HG02973 (cell line): ENCODE measurements around the gene GRAP2.
"Not testable (repeated sequence)": the region's sequence is repeated elsewhere in the genome, so short reads cannot be mapped to it uniquely, and the experiment has no call there.

ENCODE experiments used
- ATAC-seq: cut with Tn5 transposase; IDR thresholded peaks from one replicate; pipeline ENCODE4 v1.9.1; 2021; ENCODE audit warnings: moderate library complexity; ENCODE audit not compliant: unreplicated experiment

The GRAP2 gene

DNA sequence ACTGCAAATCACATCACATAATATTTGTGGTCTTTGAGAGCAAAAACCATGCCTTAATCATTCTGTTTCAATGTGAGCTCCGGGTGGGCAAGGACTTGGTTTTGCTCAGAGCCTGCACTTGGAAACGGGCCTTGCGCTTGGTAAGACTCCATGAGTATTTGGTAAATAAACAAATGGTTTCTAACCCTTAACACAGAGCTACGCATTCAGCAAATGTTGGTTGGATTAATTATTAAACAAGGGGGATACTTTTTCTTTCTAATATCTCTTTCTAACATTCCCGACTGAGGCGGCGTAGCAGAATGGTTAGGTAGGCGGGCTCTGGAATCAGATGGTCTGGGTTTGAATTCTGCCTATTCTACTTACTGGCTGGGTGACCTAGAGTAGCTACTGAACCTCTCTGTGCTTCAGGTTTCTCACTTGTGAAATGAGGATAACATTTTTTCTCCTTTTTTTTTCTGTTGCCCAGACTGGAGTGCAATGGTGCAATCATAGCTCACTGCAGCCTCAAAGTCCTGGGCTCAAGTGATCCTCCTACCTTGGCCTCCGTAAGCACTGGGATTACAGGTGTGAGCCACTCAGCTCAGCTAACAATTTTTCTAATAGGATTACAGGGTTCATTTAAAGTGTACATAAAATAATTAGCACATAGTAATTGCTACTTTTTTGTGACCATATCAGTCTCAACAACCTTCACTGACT lies 90.4 kb downstream of the GRAP2 start:
- ATAC-seq = no peak

DNA sequence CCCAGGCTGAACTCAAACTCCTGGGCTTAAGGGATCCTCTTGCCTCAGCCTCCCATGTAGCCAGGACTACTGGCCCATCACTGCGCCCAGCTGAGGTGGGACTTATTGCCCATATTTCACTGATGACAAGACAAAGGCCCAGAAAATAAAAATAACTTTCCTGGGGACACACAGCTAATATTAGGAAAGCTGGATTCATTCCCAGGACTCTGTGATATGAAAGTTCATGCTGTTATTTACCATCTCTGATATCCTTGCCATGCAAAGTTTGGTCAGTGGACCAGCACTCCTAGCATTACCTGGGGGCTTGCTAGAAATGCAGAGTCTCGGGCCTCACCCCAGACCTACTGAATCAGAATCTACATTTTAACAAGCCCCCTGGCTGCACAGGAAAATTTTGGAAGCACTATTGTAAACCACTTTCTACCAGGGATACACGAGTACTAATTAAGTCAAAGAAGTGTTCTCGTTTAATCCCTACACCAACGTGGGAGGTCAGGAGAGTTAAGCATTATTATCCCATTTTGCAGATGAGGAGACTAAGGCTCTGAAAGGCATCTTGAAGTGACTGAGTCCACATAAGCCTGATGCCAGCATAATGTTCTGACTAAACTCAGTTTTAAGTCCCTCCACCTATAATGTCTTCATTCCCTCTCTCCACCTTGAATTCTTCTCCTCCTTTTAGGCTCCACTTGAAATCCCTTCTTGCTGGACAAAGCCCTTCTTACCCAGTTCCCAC lies 91.4 kb downstream of the GRAP2 start:
- no peak for ATAC-seq

DNA sequence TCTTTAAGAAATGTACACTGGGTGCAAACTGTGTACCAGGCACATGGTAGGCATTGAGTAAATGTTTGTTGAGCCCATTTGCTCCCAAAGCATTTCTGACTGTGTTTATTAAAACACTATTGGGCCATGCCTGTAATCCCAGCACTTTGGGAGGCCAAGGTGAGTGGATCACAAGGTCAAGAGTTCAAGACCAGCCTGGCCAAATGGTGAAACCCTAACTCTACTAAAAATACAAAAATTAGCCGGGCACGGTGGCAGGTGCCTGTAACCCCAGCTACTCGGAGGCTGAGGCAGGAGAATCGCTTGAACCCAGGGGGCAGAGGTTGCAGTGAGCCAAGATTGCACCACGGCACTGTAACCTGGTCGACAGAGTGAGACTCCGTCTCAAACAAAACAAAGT lies 92.0 kb downstream of the GRAP2 start:
- not testable (repeated sequence) for ATAC-seq

DNA sequence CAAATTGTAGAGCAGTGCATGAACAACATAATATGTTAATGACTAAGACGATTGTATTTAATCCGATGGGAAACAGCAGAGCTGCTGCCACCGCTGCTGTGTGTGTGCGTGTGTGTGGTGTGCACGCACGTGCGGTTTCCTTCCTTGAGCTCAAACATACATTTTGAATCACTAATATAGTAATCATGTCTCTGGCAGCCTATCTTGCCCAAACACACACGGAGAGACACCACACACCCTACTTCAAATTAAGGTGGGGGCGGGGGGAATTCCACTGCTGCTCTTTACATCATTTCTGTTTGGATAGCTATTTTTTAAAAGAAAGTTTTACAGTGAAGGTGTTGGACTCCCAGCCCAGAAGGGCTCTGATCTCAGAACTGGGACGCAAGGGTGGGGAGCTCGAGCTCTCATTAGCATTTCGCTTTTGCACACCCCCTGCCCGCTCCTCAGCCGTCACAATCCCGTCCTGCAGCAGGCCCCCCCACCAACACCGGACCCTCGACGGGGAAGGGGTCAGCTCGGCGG lies 93.2 kb downstream of the GRAP2 start:
- no peak for ATAC-seq

DNA sequence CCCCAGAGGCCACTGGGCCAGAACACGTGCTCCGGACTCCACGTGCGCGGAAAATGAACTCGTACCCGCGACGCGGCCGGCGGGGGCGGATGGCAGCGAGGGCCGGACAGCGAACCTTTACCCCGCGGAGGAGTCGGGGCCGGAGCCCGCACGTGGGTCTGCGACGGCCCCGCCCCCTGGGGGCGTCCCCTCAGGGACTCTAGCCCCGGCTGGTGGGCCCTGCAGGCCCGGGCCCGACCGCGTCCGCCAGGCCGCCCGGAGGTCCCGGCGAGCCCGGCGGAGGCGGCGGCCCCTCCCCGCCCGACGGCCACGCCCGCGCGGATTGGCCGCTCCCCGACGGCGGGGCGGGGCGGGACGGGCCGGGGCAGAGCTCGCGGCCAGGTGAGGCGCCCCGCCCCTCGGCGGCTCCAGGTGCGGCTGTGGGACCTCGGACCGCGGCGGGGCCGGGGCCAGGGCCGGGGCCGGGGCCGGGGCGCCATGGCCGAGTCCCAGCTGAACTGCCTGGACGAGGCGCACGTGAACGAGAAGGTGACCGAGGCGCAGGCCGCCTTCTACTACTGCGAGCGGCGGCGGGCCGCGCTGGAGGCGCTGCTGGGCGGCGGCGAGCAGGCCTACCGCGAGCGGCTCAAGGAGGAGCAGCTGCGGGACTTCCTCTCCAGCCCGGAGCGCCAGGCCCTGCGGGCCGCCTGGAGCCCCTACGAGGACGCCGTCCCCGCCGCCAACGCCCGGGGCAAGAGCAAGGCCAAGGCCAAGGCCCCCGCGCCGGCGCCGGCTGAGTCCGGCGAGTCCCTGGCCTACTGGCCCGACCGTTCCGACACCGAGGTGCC lies 93.9 kb downstream of the GRAP2 start, which contains the start of gene FAM83F:
TSS of gene FAM83F (plus strand) at position 389 of the 827 bp plus-strand sequence. CDS start at position 478, 89 bp downstream.
- ATAC-seq = no peak

DNA sequence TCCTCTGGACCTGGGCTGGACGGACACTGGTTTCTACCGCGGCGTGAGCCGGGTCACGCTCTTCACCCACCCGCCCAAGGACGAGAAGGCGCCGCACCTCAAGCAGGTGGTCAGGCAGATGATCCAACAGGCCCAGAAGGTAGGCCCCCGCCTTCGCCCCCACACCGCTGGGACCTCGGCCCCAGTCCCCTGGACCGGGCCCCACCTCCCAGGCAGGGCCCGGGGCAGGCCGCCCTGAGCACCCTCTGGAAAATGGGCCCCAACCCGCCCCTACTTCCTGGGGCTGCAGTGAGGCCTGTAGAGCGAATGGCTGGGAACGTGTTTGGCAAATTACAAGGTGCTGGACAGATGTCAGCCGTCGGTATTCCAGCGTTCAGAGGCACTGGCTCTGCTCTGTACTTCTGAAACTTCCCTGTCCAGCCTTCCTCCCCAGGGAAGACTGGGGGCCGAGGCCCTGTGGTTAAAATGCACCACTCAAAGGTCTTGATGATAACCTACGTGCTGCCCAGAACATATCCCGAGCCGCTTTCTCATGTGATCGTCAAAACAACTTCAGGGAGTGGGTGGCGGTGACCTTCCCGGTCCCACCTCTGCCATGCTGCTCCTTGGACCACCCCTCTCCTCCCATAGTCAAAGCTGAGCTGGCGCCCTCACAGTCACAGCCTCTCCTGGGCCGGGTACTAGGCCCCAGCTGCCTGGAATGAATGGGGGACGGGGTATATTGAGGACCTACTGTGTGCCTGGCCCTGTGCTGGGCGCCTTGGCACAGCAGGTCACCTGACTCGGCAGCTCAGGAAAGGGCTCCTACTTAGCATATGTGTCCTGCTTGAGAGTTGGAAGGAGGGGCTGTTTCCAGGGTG lies 94.7 kb downstream of the GRAP2 start:
- no peak for ATAC-seq

DNA sequence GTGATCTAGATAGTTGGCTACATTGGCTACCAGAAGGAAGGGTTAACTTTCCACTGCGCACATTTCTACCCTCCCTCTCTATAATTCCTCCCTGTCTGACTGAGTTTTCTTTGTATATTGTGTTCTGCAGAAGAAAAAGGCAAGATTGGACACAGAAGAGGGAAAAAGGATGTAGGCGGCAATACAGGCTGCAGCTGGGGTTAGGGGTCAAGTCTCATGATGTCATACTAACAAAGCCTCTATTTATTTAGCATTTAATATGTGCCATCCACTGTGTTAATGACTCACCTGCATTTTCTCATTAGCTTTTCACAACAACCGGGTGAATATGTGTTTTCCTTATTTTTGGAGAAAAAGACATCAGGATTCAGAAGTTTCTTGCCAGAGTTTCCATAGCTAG lies 95.8 kb downstream of the GRAP2 start:
- ATAC-seq = no peak

DNA sequence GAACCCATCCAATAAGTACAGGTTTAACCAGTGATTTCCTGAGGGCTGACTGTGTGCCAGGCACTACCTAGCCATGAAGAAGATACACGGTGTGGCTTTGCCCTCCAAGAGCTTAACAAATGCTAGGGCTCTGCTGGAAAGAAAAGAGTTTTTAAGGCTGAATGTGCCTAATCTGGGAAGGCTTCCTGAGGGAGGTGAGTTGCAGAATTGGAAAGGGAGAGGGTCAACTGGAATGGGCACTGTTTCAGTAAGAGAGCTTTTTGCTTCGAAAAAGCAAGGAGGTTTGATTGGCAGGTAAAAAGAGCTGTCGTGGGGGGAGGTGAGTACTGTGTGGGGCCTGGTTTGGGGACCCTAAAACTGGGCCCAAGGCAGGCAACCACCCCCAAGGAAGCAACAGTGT lies 96.5 kb downstream of the GRAP2 start:
- no peak for ATAC-seq

DNA sequence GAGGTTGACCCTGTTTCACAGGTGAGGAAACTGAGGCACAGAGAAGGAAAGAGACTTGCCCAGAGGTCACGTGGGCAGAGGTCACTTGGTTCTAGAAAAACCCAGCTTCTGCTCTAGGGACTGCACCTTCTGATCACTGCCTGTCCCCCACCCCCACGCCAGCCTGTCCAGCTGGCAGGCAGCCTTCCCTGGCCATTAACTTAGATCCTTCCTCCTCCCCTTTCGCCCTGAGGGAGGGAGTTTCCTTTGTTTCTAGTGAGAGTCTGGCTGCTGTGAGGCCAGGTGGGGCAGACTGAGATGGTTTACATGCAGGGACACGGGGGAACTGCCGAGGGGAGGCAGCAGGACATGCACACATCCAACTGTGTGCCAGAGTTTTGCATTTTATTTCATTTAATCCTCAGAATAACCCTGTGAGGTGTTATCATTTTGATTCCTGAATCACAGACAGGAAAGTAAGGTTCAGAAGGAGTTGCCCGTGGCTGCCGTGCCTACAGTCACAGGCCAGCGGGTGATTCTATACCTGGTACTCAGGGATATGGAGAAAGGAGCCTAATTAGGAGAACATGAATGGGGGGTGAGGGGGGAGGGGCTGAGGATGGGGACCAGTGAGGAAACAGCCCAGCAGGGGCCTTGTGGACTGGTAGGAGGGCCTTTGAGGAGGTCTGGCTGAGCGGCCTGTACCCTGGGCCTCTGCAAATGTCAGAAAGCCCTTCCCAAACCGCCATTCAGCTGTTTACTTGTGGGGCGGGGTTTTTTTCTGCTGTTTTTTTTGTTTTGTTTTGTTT lies 97.2 kb downstream of the GRAP2 start:
- ATAC-seq = no peak

DNA sequence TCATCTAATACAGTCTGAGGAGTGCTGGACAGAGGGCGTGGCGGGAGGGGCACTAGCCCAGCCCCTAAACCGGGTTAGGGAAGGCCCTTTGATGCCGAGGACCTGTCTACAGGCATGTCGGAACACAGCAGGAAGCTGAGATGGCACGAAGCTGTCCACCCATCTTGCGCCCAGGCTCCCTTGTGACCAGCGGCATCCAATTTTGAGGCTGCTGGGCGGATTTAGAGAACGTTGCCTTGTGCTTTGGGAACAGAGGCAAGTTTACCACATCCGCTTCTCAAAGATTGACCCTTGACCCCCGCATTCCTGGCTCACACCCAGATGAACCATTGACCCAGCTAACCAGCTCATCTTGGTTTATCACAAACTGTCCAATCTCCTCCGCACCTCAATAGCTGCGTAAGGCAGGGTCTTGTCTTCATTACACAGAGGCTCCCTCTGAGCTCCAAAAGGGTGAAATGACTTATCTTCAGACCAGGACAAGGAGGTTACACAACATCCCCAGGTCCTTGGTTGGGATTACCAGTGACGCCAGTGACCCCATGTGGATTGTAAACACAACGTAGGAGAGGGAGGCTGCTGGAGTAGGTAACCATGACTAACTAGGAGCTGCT lies 98.4 kb downstream of the GRAP2 start:
- ATAC-seq = no peak

DNA sequence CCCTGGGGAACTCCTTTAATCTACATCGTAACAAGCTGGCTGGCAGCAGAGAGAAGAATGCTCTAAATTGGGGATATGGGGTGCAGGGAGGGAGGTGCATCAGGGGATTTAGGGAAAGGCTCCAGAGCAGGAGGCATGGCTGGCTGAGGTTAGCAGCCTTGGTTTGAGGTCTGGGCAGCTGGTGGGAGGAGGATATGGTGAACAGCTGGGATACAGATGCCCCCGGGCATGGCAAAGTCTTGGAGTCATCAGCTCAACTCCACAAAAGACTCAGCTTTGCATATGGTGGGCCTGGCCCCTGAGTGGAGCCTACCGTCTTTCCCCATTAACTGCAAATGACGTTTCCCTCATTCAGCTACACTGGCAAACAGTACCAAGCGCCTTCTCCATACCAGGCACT lies 99.3 kb downstream of the GRAP2 start:
- ATAC-seq = no peak

DNA sequence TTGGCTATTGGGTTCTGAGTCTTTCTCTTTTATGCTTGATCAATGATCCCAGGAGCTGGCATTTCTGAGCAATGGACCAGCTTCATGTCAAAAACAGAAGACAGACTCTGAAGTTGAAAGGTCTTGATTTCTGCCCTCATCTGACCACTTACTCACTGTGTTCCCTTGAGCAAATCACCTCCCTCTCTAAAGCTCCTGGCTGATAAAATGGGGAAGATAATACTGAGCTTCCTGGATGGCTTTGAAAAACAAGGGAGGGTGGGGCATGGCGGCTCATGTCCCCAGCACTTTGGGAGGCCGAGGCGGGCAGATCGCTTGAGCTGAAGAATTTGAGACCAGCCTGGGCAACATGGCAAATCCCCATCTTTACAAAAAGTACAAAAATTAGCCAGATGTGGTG lies 100.2 kb downstream of the GRAP2 start:
- ATAC-seq = no peak

DNA sequence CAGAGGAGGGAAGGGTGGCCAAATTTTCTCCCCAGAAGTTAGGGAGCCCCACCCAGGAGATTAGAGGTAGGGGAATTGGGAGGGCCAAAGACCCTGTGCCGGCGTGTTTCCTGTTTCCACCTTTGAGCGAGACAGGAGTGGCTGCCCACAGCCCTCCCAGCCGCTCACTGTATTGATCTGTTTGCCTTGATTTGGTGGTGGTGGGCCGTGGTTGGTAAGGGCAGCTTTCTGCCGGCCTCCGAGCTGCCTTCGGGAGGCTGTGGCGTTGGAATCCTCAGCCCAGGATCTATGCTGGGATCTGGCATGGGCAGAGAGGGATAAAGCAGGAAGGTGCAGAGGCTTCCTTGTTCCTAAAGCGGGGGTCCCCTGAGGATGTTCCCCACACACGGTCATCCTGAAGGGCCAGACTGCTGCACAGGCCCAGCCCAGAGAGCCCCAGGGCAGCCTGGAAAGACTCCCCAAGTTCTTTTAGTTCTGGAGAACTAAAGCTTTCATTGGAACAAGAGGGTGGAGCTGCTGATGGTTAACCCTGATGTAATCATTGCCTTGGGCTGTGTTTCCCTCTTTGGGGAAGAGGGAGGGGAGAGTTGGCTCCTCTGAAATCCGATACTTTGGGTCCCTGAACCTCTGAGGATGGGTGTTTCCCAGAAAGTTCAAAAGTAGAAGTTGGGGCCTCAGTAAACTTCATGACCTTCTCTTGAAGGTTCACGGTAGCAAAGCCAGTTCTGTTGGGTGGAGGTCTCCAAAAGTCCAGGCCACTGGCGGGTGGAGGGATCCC lies 101.1 kb downstream of the GRAP2 start:
- no peak for ATAC-seq

DNA sequence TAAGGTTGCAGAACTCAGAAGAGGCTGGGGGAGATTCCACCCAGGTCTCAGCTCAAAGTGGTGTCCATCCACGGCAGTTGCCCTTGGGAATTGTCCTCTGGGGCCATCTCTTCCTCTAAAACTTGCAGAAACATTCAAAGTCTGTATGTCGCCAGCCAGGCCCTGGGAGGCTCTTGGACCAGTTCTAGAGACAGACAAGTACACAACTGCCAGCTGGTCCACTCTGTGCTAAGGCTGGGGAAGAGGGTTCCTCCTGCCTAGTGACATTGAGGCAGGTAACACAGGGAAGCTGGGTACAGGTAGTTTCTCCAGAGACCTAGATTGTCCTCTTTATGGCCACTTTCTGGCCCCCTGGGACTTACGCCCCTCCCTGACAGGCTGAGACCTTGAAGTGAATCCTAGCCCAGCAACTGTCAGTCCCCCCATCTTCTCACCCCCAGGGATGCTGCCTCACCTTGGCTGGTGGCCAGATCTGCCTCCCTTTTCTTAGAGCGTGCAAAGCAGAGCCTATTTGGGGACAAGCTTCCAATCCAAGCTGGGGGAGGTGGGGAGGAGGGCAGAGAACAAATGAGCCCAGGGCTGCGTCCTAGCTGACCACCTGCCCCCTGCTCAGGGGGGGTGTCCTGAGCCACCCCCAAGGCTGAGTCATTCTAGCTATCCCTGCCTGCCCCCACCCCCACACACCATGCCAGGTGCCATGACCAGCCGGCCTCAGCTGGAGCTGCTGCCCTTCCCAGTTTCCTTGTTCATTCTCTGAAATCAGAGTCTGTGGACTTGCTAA lies 102.2 kb downstream of the GRAP2 start:
- ATAC-seq = no peak

DNA sequence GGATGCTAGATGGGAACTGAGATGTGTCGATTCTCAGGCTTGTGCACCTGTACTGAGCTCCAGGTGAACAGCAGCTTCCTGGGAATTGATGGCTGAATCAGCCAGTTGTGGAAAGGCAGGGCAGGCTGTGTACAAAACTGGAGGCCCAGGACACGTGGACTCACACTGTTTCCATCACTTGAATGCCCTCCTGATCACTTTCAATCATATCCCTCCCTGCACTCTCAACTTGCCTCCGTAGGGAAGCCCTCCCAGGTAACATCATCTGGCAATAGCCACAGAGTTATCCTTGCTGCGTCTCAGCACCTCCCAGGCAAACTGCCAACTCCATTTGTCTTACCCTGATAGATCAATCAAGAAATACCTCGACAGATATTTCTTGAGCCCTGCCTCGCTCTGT lies 104.0 kb downstream of the GRAP2 start:
- ATAC-seq = no peak

DNA sequence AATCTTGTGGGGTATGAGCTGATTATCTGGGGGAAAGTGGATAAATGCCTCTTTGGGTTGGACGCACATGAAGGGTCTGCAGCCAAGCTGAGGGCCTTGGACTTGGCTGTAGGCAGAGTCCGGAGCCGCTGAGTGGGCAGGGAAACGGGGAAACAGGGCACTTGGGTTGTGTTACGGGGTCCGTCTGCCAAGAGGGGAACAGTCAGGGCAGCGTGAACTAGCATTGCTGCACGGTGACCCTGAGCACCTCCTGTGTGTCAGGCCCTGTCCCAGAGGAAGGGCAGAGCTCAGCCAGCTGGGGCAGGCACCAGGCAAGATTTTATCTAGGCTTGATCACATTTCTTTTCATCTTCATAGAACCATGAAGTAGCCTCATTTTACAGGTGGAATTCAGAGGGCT lies 105.8 kb downstream of the GRAP2 start:
- no peak for ATAC-seq

DNA sequence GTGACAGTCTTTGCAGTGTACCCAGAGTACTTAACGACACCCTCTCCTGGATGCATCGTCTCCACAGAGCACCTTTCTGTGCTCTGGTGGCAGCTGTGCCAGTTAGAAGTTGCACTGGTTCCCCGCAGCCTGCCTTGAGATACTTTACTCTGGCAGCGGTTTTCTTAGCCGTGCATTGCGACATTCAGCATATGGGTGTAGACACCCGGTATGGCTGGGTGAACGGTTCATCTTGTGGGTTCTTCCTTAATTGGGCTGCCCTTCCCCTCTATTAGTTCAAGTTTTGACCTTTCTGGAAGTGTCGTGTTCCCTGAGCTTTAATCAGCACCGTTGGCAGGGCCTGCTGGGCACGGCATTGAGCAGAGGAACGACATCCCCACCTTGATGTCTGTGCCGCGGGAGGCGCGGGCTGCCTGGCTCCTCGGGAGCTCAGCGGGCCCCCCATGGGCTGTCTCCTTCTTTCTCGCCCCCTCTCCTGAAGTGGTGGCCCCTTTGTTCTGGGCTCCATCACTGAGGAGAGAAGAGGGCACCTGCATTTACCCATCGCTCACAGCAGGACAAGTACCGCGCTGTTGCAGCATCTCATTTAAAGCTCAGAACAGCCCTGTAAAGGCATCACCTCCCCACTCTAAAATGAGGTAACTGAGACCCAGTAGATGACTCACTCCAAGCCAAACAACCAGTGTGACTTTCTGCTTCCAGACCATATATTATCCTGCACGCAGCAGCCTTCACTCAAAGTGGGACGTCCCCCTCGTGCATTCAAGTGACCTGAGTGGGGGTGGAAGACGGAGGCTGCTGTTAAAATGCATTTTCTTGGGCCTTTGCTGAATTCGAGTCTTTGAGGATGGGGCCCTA lies 107.2 kb downstream of the GRAP2 start:
- ATAC-seq = no peak
